Adipocyte (in vitro differentiated cells): Measurements from ENCODE around the gene CHRM2.

Experiments used
- DNase-seq: peaks from one replicate; pipeline ENCODE4 v3.0.0-alpha.2; 2015; ENCODE audit warnings: low read depth
- H3K27me3 ChIP-seq: replicated peaks from 2 replicates; pipeline ENCODE4 v1.7.0; 2013; ENCODE audit warnings: mild to moderate bottlenecking, low read length, moderate library complexity; ENCODE audit not compliant: control insufficient read depth, insufficient read depth
- H3K36me3 ChIP-seq: 2 replicates; pipeline ENCODE4 v1.7.0; 2013; ENCODE audit warnings: low read length, mild to moderate bottlenecking, moderate library complexity; ENCODE audit not compliant: control insufficient read depth, insufficient read depth, severe bottlenecking
- H3K4me1 ChIP-seq: 2 replicates; pipeline ENCODE4 v1.7.0; 2013; ENCODE audit warnings: mild to moderate bottlenecking, low read length, moderate library complexity; ENCODE audit not compliant: control insufficient read depth, insufficient read depth
- H3K4me3 ChIP-seq: 2 replicates; pipeline ENCODE4 v1.7.0; 2013; ENCODE audit warnings: mild to moderate bottlenecking, low read length, moderate library complexity
- H3K9ac ChIP-seq: 2 replicates; pipeline ENCODE4 v1.7.0; 2013; ENCODE audit warnings: mild to moderate bottlenecking, low read length, moderate library complexity
- H3K9me3 ChIP-seq: 2 replicates; pipeline ENCODE4 v1.7.0; 2013; ENCODE audit warnings: mild to moderate bottlenecking, low read length, moderate library complexity; ENCODE audit not compliant: control insufficient read depth

CHRM2 gene

GRCh38 chr7:137026176-137026500 is 157.7 kb downstream of the CHRM2 start:
- peak; percentile 34 for DNase-seq
- Histone ChIP-seq H3K9ac (no peak overlapping the region), H3K4me1 (no peaks in the 10 kb centered on the region), H3K36me3 (no peaks in the 10 kb centered on the region), H3K27me3 (no peaks in the 10 kb centered on the region), H3K9me3 (no peaks in the 10 kb centered on the region), H3K4me3 (no peak overlapping the region)

GRCh38 chr7:137032436-137032835 is 164.0 kb downstream of the CHRM2 start:
- Histone ChIP-seq H3K9me3 (no peaks in the 10 kb centered on the region), H3K9ac (no peak overlapping the region), H3K27me3 (no peaks in the 10 kb centered on the region), H3K4me1 (no peaks in the 10 kb centered on the region), H3K36me3 (no peaks in the 10 kb centered on the region), H3K4me3 (no peak overlapping the region)
- no peak for DNase-seq

DNA sequence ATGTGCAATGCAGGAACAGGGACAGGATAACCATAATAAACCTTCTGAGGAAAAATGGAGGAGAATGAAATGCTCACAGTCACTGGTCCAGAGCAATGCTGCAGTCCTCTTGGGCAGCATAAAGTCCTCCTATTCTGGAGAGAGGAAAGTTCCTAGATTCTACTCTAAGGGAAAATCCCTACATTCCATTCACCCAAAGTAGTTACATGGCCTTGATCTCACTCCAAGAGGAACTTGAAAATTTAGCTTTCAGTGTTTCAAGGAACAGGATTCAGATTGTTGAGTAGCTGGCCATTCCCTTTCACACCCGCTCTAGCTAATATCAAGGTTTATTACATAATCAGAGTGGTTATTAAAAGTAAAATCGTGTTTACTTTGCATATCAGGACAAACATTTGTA is 168.3 kb downstream of the CHRM2 start:
- Histone ChIP-seq H3K27me3 (no peaks in the 10 kb centered on the region), H3K4me3 (no peak overlapping the region), H3K36me3 (no peaks in the 10 kb centered on the region), H3K9me3 (no peaks in the 10 kb centered on the region), H3K4me1 (no peaks in the 10 kb centered on the region), H3K9ac (no peak overlapping the region)
- peak; percentile 51 for DNase-seq

GRCh38 chr7:137038706-137039105 is 170.3 kb downstream of the CHRM2 start:
- Histone ChIP-seq H3K36me3 (no peaks in the 10 kb centered on the region), H3K4me1 (no peaks in the 10 kb centered on the region), H3K9me3 (no peaks in the 10 kb centered on the region), H3K4me3 (no peak overlapping the region), H3K27me3 (no peaks in the 10 kb centered on the region), H3K9ac (no peak overlapping the region)
- no peak for DNase-seq

DNA sequence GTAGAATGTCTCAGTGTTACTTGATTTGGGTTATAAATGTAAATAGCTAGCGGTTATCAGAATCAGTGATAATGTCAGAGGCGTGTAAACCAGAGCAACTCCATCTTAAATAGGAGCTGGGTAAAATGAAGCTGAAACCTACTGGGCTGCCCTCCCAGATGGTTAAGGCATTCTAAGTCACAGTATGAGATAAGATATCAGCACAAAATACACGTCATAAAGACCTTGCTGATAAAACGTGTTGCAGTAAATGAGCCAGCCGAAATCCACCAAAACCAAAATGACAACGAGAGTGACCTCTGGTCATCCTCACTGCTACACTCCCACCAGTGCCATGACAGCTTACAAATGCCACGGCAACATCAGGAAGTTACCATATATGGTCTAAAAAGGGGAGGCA is 172.3 kb downstream of the CHRM2 start:
- Histone ChIP-seq H3K4me3 (no peak overlapping the region), H3K9ac (no peak overlapping the region), H3K9me3 (peaks cover 6% of the 10 kb centered on the region), H3K36me3 (no peaks in the 10 kb centered on the region), H3K4me1 (no peaks in the 10 kb centered on the region), H3K27me3 (no peaks in the 10 kb centered on the region)
- DNase-seq = no peak

- no peaks in the 10 kb centered on the region for H3K36me3 ChIP-seq
Observed at GRCh38 chr7:137045573-137045972, 177.1 kb downstream of the CHRM2 start.

DNA sequence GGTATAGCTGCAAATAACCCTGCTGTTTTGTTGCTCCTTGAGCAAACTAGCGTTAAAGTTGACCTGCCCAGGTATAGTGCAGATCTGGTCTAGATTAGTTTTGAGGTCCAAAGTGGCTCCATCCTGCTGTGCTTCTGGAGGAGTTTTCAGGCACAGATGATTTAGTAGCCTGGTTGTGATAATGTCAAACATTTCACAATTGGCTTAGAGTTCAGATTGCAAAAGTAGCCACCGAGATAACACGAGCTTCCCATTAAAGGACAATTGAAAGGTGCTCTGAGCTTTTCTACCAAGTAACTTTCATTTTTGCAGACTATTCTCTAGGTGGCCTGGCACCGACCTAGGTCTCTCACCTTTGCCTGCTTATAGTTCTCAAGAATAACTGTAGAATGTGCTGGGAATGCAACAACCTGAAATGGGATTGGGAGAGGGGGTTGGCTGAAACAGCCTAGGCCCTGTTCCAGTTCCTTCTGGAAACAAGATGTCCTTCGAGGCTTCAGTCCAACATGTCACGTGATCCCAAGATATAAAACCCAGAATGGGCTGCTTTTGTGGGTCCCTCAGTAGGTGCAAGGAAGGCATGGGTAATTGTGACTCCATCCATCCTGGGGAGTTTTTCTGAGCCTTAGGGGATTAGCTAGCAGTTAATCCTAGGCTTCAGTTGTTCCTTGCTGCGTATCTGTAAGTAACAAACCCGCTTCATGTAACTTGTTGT is 201.0 kb downstream of the CHRM2 start:
- Histone ChIP-seq H3K36me3 (no peaks in the 10 kb centered on the region), H3K9ac (no peak overlapping the region), H3K9me3 (no peaks in the 10 kb centered on the region), H3K4me3 (no peak overlapping the region), H3K27me3 (no peaks in the 10 kb centered on the region), H3K4me1 (peaks cover 22% of the 10 kb centered on the region)
- DNase-seq = no peak

More at GRCh38 chr7:137045573-137045972, 177.1 kb downstream of the CHRM2 start:
- Histone ChIP-seq H3K27me3 (no peaks in the 10 kb centered on the region), H3K4me1 (no peaks in the 10 kb centered on the region), H3K9me3 (peaks cover 6% of the 10 kb centered on the region), H3K4me3 (no peak overlapping the region), H3K9ac (no peak overlapping the region)
- no peak for DNase-seq
